Left colon (tissue), 2 donors: Measurements from ENCODE around the gene PLD6. TPM values are rescaled to one million over a fixed set of nuclear protein-coding genes. Genes with fewer than 3 reads are reported as not detected.

Experiments used
- ATAC-seq: fragments of 200-7000 bp; cut with Tn5 transposase; one replicate; pipeline ENCODE4 v1.9.1; 2020; ENCODE audit warnings: mild to moderate bottlenecking, moderate library complexity
- DNase-seq, 2 donors: peaks; one replicate each; pipeline ENCODE4 v3.0.0-alpha.2; 2020
- intact Hi-C, 2 donors: fragments of 100-400 bp; cut with DNase I in 1 of 2; cut with micrococcal nuclease in 1 of 2; formaldehyde crosslinking; loops; one replicate each; pipeline versions ENCODE4 v1.11.2 to v1.14.0; 2022; cut with DNase I, micrococcal nuclease
- total RNA-seq, 2 donors: library from RNA; stranded (reverse); fragmentation: NEBNext Ultra II Directional; extraction: Animal tissue kit (Norgen Biotek cat#: 25700); gene quantifications; one replicate each; pipeline ENCODE4 v1.2.1, GENCODE V29; 2021
- donor health status: DM: no; HTN: no; CAD: no.
- donor health status: DM: yes; HTN: yes; CAD: no.

The PLD6 gene
- total RNA-seq, 2 donors from 2014 or later, result 0.98 to 1.3 TPM

DNA sequence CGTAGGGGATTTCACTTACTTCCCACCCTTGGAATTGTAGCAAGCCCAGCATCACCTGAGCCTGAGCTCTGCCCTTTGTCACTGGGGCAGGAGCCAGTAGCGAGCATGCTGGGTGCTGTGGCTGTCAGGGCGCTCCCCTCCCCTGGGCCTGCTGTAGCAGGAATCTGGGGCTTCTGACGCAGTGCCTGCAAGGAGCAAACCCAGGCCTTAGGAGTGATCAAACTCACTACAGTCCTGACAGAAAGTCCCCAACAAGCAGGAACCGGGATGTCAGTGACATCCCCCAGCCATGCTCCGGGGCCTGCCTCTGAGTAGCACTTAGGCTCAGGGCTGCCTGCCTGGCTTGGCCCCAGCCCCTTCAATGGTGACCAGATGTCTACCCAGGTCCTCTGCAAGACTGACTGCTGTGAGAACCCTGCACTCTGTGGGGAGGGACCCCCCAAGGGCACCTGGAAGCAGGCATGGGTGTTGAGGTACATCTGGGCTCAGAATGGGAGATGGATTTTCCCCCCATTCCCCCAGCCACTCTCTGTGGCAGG, 23.5 kb downstream of the PLD6 start:
- DNase-seq (no peak), ATAC-seq (no peak)
- intact Hi-C loops, result no loop called here

DNA sequence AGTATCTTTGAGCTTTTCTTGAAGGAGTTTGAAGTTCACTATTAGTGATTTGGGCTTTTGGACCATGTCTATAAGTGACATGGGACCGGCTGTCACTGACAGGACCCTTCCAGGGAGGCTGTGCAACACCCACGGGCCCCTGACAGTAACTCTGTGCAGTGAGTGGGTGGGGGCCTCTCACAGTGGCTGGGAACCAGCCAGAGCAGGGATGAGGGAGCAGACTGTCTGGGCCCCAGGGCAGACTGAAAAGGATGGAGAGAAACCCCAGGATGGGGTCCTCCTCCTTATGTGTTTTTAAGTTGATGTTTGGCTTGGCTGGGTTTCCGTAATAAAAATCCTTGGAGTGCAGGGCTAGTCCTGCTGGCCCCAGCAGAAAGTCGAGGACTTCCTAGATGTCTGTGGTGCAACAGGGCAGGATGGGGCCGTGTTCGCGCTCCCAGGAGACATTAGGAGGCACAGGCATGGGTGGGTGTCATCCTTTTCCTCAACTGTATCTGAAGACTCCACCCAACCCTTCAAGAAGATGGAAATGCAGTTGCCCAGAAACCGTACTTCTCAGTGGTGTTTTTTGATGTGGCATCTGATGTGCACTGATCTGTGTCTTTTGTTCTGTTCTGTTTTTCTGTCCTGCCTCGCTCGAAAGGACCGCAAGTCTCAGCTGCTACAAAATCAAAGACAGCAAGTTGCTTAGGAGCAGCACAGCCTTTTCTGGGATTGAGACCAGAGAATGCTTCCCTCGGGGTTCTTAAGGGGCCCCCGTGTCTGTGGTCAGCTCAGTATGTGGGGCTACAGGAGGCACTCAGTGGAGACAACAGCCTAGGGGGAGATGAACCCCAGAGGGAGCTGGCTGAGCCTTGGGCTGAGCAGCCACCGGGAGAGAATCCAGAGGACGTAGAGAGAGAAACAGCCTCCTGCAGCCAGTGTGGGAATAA, 24.2 kb downstream of the PLD6 start:
- intact Hi-C loops, result no loop called here
- DNase-seq (no peak), ATAC-seq (no peak)

DNA sequence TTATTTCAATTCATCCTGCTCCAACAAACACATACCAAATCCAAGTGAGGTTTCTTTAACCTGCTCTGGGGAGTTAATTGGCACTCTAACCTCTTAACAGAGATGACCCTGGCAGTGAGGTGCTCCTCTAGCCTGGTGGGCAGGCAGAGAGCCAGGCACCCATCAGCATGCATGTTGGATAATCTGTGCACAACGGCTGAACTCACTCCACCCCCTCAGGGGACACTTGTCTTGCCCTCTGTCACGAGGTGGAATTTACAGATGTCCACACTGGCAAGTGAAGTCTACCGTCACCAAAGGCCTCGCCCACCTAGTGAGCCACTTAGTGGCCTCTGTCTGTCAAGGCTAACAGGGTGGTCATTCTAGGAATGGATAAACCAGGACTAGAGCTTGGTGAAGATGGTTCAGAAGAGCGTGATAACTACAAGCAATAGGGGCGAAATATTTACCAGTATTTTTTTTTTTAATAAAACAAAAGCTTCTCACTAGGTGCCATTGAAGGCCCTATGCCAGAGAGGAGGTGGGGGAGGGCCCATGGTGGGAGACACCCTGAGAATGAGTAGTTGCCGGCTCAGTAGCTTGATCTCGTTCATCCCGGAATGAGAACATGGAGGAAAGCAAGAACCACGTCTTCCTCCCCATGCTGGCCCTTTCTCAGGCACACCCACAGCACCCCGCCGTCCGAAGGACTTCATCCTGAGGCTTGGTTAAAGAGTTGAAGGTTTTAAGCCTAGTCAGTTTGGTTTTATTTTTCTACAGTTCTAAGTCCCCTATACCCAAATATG, 25.2 kb downstream of the PLD6 start:
- ATAC-seq, result no peak
- no peak for DNase-seq

DNA sequence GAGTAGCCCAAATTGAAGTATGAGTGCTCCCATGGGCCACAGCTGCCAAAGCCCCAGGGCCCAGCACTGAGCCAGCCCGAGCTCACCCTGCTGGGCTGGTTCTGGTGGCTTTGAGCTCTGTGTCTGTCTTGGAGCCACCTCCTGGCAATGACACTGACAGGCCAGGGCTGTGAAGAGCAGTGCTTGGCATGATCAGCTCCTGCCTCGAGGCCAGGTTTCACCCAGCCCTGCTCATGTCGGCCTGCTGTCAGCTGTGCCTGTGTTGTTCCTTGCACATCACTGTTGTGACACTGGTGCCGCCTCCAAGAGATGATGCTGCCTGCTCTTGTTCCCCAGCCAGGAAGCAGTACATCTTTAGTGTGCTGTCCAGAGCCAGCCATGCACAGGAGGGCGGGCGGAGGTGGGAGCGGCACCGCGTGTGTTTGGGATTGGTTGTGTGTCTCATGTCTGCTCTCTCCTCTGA, 26.0 kb downstream of the PLD6 start:
- ATAC-seq, result no peak
- DNase-seq, result no peak
- intact Hi-C loops, result no loop called here

More for the DNA sequence above, 25.2 kb downstream of the PLD6 start:
- intact Hi-C loops, result no loop called here

DNA sequence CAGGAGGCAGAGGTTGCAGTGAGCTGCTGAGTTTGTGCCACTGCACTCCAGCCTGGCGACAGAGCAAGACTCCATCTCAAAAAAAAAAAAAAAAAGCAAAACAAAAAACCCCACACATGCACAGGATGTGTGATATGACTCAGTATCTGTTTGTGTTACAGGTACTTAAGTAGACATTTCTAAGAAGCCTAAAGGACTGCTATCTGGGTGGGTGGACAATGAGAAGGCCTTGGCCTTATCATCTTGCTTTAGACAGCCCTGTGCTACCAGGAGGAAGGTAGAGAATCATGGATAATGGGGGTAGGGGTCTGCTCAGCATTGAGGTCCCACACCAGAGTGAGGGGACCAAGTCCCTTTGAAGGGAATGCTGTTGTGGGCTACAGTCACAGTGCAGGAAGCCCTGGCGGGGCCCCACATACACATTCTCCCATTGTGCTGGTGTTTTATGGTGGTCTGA, 26.7 kb downstream of the PLD6 start:
- ATAC-seq, result no peak
- DNase-seq, result no peak

DNA sequence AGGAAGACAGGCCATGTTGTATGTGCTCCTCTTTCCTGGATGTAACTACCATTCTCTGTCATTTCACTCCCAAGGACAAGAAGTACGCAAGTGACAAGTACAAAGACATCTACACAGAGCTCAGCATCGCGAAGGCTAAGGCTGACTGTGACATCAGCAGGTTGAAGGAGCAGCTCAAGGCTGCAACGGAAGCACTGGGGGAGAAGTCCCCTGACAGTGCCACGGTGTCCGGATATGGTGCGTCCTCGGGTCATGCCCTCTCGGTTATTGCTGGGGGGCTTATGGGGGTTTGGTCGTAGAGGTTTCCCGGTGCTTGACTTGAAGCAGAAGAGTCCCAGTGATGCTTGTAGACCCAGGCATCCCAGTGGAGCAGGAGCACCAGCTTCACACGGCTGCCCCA, 29.0 kb downstream of the PLD6 start:
- no peak for ATAC-seq
- intact Hi-C loops, result no loop called here

More for the DNA sequence above, 26.7 kb downstream of the PLD6 start:
- intact Hi-C loops, result no loop called here

DNA sequence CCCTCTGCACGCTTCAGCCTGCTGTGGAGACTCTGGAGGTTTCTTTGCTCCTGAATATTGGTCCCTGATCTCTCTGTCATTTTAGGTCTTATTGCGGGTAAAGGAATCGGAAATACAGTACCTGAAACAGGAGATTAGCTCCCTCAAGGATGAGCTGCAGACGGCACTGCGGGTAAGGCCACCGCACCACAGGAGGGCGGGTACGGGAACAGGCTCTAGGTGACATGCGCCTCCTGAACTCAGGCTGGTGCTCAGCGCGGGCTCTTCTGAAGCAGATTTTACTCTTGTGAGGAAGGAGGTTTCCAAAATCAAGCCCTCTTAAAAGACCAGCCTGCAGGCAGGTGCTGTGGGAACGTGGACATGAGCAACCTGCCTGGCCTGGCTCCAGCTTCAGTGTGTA, 29.8 kb downstream of the PLD6 start:
- intact Hi-C loops, result no loop called here
- ATAC-seq, result no peak
- no peak for DNase-seq

More for the DNA sequence above, 29.0 kb downstream of the PLD6 start:
- no peak for DNase-seq

DNA sequence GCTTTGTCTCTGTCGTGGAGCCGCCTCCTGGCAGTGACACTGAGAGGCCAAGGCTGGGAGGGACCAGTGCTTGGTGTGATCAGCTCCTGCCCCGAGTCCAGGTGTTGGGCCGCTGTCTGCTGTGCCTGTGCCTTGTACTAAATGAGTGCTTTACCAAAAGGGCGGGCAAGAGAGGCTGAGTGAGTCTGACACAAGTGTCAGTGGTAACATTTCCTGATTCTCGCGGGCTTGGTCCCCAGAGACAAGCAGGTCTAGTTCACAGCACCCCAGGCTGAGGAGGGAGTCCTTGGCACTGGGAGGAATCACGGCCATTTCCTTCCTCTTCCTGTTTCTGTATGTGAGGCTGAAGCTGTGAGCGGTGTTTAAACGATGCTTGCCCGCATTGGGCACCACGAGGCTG, 30.2 kb downstream of the PLD6 start:
- ATAC-seq (no peak), DNase-seq (no peak)
- intact Hi-C loops, result no loop called here

DNA sequence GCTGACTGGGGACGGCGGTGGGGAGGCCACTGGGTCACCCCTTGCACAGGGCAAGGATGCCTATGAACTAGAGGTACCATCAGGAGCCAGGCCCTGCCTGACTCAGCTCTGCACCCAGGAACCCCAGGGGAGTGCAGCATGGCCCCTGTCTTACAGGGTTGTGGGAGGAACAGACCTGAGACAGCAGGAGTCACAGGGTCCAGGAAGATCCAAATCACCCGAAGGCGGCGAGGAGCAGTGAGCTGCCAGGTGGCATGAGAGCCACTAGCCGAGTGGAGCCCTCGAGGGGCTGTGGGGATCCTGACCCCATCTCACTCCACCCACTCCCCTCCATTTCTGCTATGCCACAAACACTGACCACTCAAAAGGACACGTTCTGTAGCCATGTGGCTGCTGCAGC, 30.8 kb downstream of the PLD6 start:
- DNase-seq (no peak), ATAC-seq (no peak)
- intact Hi-C loops, result no loop called here

DNA sequence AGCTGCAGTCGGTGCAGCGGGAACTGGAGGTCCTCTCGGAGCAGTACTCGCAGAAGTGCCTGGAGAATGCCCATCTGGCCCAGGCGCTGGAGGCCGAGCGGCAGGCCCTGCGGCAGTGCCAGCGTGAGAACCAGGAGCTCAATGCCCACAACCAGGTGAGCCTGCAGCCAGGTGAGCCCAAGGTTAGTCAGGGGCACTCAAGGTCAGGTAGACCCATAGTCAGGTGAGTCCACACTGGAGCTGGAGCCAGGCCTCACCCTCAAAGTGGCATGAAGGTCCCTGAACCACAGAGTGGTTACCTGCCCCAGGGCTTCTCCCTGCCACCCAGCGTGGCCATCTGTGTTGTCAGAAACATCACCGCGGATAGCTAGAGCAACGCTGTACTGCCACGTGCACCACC, 32.2 kb downstream of the PLD6 start:
- intact Hi-C loops, result no loop called here
- ATAC-seq, result no peak

DNA sequence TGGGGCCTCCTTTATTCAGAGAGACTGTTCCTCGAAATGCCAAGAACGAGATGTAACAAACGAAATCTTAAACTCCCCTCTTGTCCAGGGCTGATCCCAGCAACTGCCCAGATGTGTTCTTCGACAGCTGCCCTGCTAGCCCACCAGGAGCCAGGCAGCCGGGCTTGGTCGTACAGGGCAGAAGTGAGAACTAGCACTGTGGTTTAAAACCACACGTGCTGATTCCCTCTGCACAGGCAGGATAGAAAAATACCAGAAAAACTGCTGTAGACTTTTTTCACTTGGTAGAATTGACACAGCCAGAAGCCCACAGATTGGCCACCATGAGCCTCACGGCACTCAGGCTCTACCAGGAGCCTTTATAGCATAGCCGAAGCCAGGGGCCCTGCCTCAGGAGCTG, 33.1 kb downstream of the PLD6 start:
- DNase-seq (no peak), ATAC-seq (no peak)
- intact Hi-C loops, result no loop called here

More for the DNA sequence above, 32.2 kb downstream of the PLD6 start:
- no peak for DNase-seq

DNA sequence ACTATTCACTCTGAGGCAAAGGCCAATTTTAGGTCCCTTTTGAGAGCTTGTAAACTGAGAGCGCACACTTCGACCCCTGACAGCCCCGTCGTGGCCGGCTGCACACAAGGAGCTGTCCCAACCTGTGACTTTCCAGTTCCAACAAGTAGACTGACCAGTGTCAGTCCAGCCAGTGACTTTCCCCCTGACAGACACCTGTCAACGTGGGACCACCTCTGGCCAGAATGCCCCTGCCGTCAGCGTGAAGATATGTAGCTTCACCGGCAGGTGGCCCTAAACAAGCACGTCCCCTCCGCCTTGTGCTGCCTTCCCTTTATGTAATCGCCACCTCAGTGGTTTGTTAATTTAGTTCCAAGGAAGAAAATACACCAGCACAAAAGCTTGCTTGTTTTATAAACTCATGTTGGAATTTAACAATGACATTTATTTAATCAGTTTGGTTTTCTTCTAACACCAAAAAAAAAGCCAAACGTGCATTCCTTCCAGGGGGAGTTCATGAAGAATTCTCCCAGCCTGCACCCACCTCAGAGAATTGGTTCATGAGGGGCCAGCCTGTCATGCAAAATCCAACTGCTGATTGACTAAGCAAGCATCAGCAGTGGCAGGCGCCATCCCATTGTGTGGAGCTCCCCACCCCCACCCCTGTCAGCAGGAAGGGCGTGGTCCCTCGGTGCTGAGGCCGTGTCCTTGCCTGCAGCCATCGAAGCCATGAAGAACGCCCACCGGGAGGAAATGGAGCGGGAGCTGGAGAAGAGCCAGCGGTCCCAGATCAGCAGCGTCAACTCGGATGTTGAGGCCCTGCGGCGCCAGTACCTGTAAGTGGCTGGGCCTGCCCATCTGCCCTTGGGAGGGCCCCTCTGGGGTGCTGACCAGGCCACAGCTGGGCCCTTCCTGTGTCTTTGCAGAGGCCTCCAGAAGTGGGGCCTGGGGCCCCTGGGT, 33.9 kb downstream of the PLD6 start:
- DNase-seq (no peak), ATAC-seq (no peak)
- intact Hi-C loops, result no loop called here

DNA sequence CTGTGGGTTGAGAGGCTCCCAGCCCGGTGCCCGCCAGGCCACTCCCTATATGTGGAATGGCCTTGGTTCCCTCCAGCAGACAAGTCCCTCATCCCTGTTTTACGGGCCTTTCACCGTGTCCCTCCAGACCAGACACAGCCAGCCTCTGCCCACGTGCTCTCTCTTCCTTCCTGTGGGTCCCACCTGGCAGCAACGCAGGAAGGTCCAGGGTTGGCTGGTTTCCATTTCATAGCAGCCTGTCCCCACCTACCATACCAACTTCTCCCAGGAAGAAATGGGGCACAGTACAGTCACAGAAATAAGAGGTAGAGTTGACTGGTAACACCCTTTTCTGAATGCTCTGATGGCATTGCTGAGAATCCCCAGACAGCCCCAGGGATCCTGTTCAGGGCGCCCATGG, 34.9 kb downstream of the PLD6 start:
- no peak for ATAC-seq
- intact Hi-C loops, result no loop called here
- no peak for DNase-seq

DNA sequence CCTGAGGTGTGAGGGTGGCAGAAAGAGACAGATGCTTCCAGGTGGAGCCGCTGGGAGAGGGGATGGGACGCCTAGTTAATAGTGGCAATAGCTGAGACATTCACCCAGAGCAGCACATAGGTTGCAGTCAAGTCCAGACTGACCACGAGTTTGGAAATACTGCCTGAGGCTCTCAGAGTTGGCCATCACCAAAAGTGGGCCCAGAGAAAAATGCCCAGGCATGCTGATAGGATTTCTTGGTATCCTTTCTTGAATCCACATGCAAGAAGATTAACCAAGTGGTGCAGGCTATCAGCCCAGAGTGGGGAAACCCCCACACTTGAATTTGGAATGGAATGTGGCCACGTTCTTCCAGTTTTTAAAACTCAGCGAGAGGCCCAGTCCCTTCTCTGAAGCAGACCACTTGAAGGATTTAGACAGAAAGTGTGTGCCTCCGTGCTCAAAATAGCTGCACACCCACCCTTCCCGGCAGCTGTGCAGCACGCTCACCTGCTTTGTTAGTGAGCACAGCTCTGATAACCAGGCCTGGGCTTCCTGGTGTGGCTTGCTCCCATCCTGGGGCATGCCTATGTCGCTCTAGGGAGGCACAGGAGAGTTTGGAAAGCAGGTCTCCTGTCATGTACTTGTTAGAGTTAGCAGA, 35.7 kb downstream of the PLD6 start:
- no peak for ATAC-seq
- intact Hi-C loops, result no loop called here
- DNase-seq, result no peak

DNA sequence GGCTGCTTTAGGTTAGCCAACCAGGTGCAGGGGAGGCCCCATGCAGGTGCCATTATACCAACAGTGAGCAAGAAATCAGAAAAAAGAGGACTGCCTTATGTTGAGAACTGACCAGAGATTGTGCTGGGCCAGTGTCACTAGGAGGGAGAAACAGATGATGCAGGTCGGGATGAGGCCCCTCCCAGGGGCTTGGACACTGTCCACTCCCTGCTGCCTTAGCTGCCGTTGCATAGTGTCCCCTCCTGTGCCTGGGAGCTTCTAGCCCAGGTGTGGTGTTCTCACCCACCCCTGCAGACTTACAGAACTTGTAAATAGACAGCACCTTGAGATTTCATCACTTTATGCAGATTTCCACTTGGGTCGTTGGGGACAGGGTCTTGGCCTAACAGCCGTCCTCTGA, 36.7 kb downstream of the PLD6 start:
- no peak for ATAC-seq
- intact Hi-C loops, result no loop called here
- DNase-seq, result no peak

DNA sequence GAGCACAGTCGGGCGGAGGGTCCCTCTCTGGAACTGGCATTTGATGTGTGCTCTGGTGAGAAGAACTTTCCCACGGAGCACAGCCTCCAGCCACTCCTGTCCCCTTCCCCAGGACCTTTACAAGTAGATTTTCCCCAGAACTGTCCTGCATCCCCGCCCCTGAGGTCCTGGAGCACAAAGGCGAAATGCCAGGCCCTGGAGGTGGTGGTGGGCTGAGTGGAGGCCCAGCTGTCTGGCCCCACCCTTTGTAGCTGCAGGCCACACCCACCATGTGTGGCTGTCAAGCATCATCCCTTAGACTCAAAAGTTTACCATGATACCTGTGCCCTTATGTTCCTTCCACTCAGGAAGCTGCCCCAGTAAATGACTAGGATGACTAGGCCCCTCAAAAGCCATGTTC, 37.7 kb downstream of the PLD6 start:
- ATAC-seq (no peak), DNase-seq (no peak)
- intact Hi-C loops, result no loop called here

DNA sequence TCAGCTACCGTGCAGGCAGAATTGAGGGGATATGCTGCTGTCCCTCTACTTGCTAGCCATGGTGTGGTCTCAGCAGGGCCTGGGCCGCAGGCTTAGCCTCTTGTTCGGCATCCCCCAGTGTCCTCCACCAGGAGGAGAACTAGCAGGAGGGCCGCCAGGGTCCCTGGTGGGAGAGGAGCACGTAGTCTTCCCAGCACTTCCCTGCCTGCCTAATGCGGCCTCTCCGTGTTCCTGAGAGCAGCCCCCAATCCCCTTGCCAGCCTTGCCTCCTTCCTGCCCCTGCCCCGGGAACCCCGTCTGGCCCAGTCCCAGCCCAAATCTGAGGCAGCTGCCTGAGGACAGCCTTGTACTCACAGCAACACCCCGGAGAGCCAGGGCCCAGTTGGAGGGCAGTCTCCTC, 38.1 kb downstream of the PLD6 start:
- intact Hi-C loops, result no loop called here
- DNase-seq (no peak), ATAC-seq (no peak)

DNA sequence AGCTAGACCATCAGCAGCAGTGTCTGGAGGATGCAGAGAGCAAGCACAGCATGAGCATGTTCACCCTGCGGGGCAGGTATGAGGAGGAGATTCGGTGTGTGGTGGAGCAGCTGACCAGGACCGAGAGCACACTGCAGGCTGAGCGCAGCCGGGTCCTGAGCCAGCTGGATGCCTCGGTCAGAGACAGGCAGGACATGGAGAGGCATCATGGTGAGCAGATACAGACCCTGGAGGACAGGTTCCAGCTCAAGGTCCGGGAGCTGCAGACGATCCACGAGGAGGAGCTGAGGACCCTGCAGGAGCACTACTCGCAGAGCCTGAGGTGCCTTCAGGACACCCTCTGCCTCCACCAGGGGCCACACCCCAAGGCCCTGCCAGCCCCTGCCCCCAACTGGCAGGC, 38.8 kb downstream of the PLD6 start:
- intact Hi-C loops, result no loop called here
- DNase-seq (no peak), ATAC-seq (no peak)
